Adipose tissue (tissue), 3 donors: ENCODE data around the gene TBC1D22A. TPM values are rescaled to one million over a fixed set of nuclear protein-coding genes. Genes with fewer than 3 reads are reported as not detected.
"Not testable (repeated sequence)": the region's sequence is repeated elsewhere in the genome, so short reads cannot be mapped to it uniquely, and the experiment has no call there.

ENCODE experiments used
- H3K27ac ChIP-seq: one replicate; pipeline ENCODE4 v1.5.1; 2013; ENCODE audit warnings: low read depth, low read length
- WGBS, 3 donors: extraction: QIAGEN DNeasy Blood & Tissue Kit; methylation state at CpG; one replicate each; pipeline ENCODE4 v1.1.7; 2013; 5-methylcytosine and 5-hydroxymethylcytosine counted together
- polyA plus RNA-seq, 3 donors: library from polyadenylated mRNA; stranded (reverse); fragments of 200-250 nt; gene quantifications; one replicate each; pipeline ENCODE4 v1.2.3, GENCODE V29; 2013
- donor health status: healthy with polysubstance abuse.
- donor health status: Bipolar disorder and iron deficiency.
- donor health status: healthy.

Gene TBC1D22A
- polyA plus RNA-seq, 3 donors: 13.3 to 16.7 (median 15.4) TPM

GRCh38 chr22:47102648-47103047, 340.2 kb downstream of the TBC1D22A start:
- 37 to 97% (median 83%) methylated on average over 2 of the region's 2 CpGs for WGBS, 3 donors
- no peak overlapping the region for H3K27ac ChIP-seq

- no peak overlapping the region for H3K27ac ChIP-seq
- 82 to 96% (median 92%) methylated on average over 4 of the region's 4 CpGs for WGBS, 3 donors
These were observed 342.6 kb downstream of the TBC1D22A start for GRCh38 chr22:47105085-47105484.

GRCh38 chr22:47106806-47107205, 344.4 kb downstream of the TBC1D22A start:
- whole genome bisulfite sequencing, 3 donors: 98 to 99% (median 98%) methylated on average over 5 of the region's 5 CpGs
- H3K27ac ChIP-seq: no peak overlapping the region

GRCh38 chr22:47107431-47107830, 345.0 kb downstream of the TBC1D22A start:
- 80 to 94% (median 90%) methylated on average over 2 of the region's 2 CpGs for WGBS, 3 donors
- H3K27ac ChIP-seq: no peak overlapping the region

- no peak overlapping the region for H3K27ac ChIP-seq
- WGBS, 3 donors: 84 to 89% (median 88%) methylated on average over 18 of the region's 18 CpGs
These were observed 348.5 kb downstream of the TBC1D22A start for GRCh38 chr22:47110817-47111443.

- 90 to 94% (median 92%) methylated on average over 29 of the region's 29 CpGs for WGBS, 3 donors
- no peak overlapping the region for H3K27ac ChIP-seq
These were observed 349.5 kb downstream of the TBC1D22A start for GRCh38 chr22:47111626-47112581.

- H3K27ac ChIP-seq: no peak overlapping the region
- 89 to 94% (median 93%) methylated on average over 13 of the region's 13 CpGs for WGBS, 3 donors
These were observed 350.1 kb downstream of the TBC1D22A start for GRCh38 chr22:47112582-47112965.

- no peak overlapping the region for H3K27ac ChIP-seq
- WGBS, 3 donors: 87 to 93% (median 92%) methylated on average over 17 of the region's 17 CpGs
These were observed 350.8 kb downstream of the TBC1D22A start for GRCh38 chr22:47112994-47113852.

GRCh38 chr22:47113853-47114415, 351.5 kb downstream of the TBC1D22A start:
- no peak overlapping the region for H3K27ac ChIP-seq
- WGBS, 3 donors: 75 to 95% (median 94%) methylated on average over 8 of the region's 8 CpGs

- H3K27ac ChIP-seq: no peak overlapping the region
- 92 to 94% (median 94%) methylated on average over 17 to 20 of the region's 20 CpGs for WGBS, 3 donors
These were observed 352.5 kb downstream of the TBC1D22A start for GRCh38 chr22:47114813-47115517.

GRCh38 chr22:47115518-47115890, 353.1 kb downstream of the TBC1D22A start:
- H3K27ac ChIP-seq: no peak overlapping the region
- WGBS, 3 donors: 92 to 94% (median 93%) methylated on average over 14 of the region's 14 CpGs

GRCh38 chr22:47115921-47116320, 353.5 kb downstream of the TBC1D22A start:
- 78 to 91% (median 86%) methylated on average over 13 of the region's 13 CpGs for WGBS, 3 donors
- no peak overlapping the region for H3K27ac ChIP-seq

GRCh38 chr22:47116426-47117341, 354.2 kb downstream of the TBC1D22A start:
- WGBS, 3 donors: 63 to 98% (median 96%) methylated on average over 28 of the region's 28 CpGs
- no peak overlapping the region for H3K27ac ChIP-seq

GRCh38 chr22:47117442-47117841, 355.0 kb downstream of the TBC1D22A start:
- WGBS, 3 donors: 85 to 97% (median 97%) methylated on average over 11 to 13 of the region's 18 CpGs
- H3K27ac ChIP-seq: not testable (repeated sequence)

- H3K27ac ChIP-seq: no peak overlapping the region
- 67 to 97% (median 94%) methylated on average over 8 of the region's 8 CpGs for WGBS, 3 donors
These were observed 356.7 kb downstream of the TBC1D22A start for GRCh38 chr22:47119181-47119580.

GRCh38 chr22:47120399-47120798, 357.9 kb downstream of the TBC1D22A start:
- no peak overlapping the region for H3K27ac ChIP-seq
- 93 to 97% (median 96%) methylated on average over 2 of the region's 2 CpGs for WGBS, 3 donors

- WGBS, 3 donors: 98 to 99% (median 98%) methylated on average over 11 of the region's 11 CpGs
- no peak overlapping the region for H3K27ac ChIP-seq
These were observed 359.3 kb downstream of the TBC1D22A start for GRCh38 chr22:47121791-47122190.
